HepG2 (cell line): Measurements from ENCODE around the gene PHF2. TPM values are rescaled to one million over a fixed set of nuclear protein-coding genes. Genes with fewer than 3 reads are reported as not detected.

ENCODE experiments used
- ATAC-seq: fragments of 200-7000 bp; cut with Tn5 transposase; 3 replicates; pipeline ENCODE4 v1.9.1; 2020; ENCODE audit warnings: mild to moderate bottlenecking, moderate library complexity
- BruUV-seq: library from RNA; stranded (reverse); fragments of 400-500 nt; replicated peaks from 2 replicates; lab custom pipeline; 2021; lab: Mats Ljungman, UMichigan
- CTCF ChIA-PET: fragments of 300-600 bp; formaldehyde crosslinking; extraction: SDS; loops from one replicate; lab custom pipeline; 2021; ENCODE audit warnings: low total read pairs, inconsistent platforms, low intra/inter-chr PET ratio; lab: Yijun Ruan, JAX
- POLR2A ChIA-PET: fragments of 350-600 bp; sonication (Branson Sonifier 250); formaldehyde crosslinking; loops from one replicate; lab custom pipeline; 2020; ENCODE audit warnings: antibody characterized with exemption, inconsistent platforms; lab: Yijun Ruan, JAX
- DNase-seq: peaks from one replicate; pipeline ENCODE4 v3.0.0-alpha.2; 2015; ENCODE audit warnings: low spot score
- FAIRE-seq: peaks from 3 replicates; lab custom pipeline; 2011; peaks lifted over from hg19 to GRCh38; lab: Jason Lieb, UNC
- H2AFZ ChIP-seq: one replicate; pipeline ENCODE4 v1.6.1; 2011; ENCODE audit warnings: low read length, inconsistent platforms
- H3K27ac ChIP-seq: fragments of 300-600 bp; 3 replicates; pipeline ENCODE4 v1.8.0; 2011; ENCODE audit warnings: mixed run types, mild to moderate bottlenecking, mixed read lengths, low read length, inconsistent platforms; ENCODE audit not compliant: insufficient read depth; ENCODE audit errors: extremely low read length
- H3K27me3 ChIP-seq, 2 experiments: fragments of 200-600 bp in 1 of 2; 2 replicates in 1 of 2; 3 replicates in 1 of 2; pipeline versions ENCODE4 v1.6.0 to v1.8.0; 2011; ENCODE audit warnings: low read length in 2 of 2, mild to moderate bottlenecking in 2 of 2, moderate library complexity in 2 of 2, inconsistent platforms in 1 of 2; ENCODE audit not compliant: insufficient read depth in 2 of 2, control insufficient read depth in 1 of 2
- H3K36me3 ChIP-seq, 2 experiments: fragments of 200-600 bp in 1 of 2; replicated peaks in 1 of 2; 2 replicates in 1 of 2; 3 replicates in 1 of 2; pipeline versions ENCODE4 v1.5.1 to v1.8.0; 2011; ENCODE audit warnings: low read length in 2 of 2, inconsistent platforms in 1 of 2; ENCODE audit not compliant: insufficient read depth in 2 of 2, control insufficient read depth in 1 of 2
- H3K4me1 ChIP-seq: 2 replicates; pipeline ENCODE4 v1.5.1; 2012; ENCODE audit warnings: low read length, inconsistent platforms; ENCODE audit not compliant: insufficient read depth
- H3K4me2 ChIP-seq: 2 replicates; pipeline ENCODE4 v1.6.0; 2011; ENCODE audit warnings: low read depth, low read length, inconsistent platforms
- H3K4me3 ChIP-seq, 3 experiments: fragments of 200-600 bp in 1 of 3; sonication (generic), shearing (Covaris generic) in 1 of 3; replicated peaks in 1 of 3; 2 replicates each; pipeline ENCODE4 v1.5.1; 2011 to 2016; ENCODE audit warnings: low read length in 3 of 3, inconsistent platforms in 2 of 3, low read depth in 2 of 3, mild to moderate bottlenecking in 2 of 3, control low read depth in 1 of 3, mixed read lengths in 1 of 3; ENCODE audit not compliant: insufficient read depth in 1 of 3
- H3K79me2 ChIP-seq: one replicate; pipeline ENCODE4 v1.6.1; 2011; ENCODE audit warnings: low read length, inconsistent platforms; ENCODE audit not compliant: insufficient read depth
- H3K9ac ChIP-seq: 2 replicates; pipeline ENCODE4 v1.6.0; 2011; ENCODE audit warnings: mild to moderate bottlenecking, low read depth, low read length, inconsistent platforms; ENCODE audit not compliant: insufficient read depth
- H3K9me3 ChIP-seq: 2 replicates; pipeline ENCODE4 v1.5.1; 2012; ENCODE audit warnings: mild to moderate bottlenecking, low read length
- H4K20me1 ChIP-seq: 2 replicates; pipeline ENCODE4 v1.6.0; 2011; ENCODE audit warnings: inconsistent platforms, mild to moderate bottlenecking, low read length, moderate library complexity; ENCODE audit not compliant: insufficient read depth
- BHLHE40 ChIP-seq: IDR thresholded peaks from 2 replicates; pipeline ENCODE4 v1.6.1; 2011; ENCODE audit warnings: low read length, improper control_type of control experiment
- ZNF558 ChIP-seq: sonication (generic); formaldehyde crosslinking; IDR thresholded peaks from 2 replicates; pipeline ENCODE4 v1.9.0; 2022; ENCODE audit warnings: mild to moderate bottlenecking, missing genetic modification reagents, borderline replicate concordance
- WGBS: methylation state at CpG from one replicate; pipeline ENCODE4 v1.1.6; 2017; ENCODE audit warnings: low lambda C conversion rate; 5-methylcytosine and 5-hydroxymethylcytosine counted together
- in situ Hi-C: cut with HindIII; loops from 2 replicates; pipeline ENCODE4 v1.10.0; 2017; ENCODE audit warnings: low pct_unique_long_range_greater_than_20kb; ENCODE audit not compliant: extremely low pct_ligation_motif_present
- intact Hi-C: fragments of 100-400 bp; cut with micrococcal nuclease; formaldehyde crosslinking; loops from one replicate; pipeline ENCODE4 v1.10.0; 2022; ENCODE audit not compliant: unreplicated experiment
- polyA plus RNA-seq, 8 experiments: library from polyadenylated mRNA; depleted of rRNA in 3 of 8; stranded (reverse) in 7 of 8; unstranded in 1 of 8; fragments of >200 nt; fragmentation: Illumina TruSeq in 4 of 8; extraction: Trizol in 4 of 8; gene quantifications; 2 replicates each; pipeline versions ENCODE4 v1.2.1 to v1.2.3, GENCODE V29; 2011 to 2016; ENCODE audit warnings: low read depth in 4 of 8, missing spikeins in 1 of 8, mixed read lengths in 1 of 8; ENCODE audit not compliant: insufficient read depth in 1 of 8
- total RNA-seq, 5 experiments: library from RNA; depleted of rRNA; stranded (reverse); fragments of >200 nt; fragmentation: Illumina TruSeq; extraction: Trizol; gene quantifications; 2 replicates each; pipeline ENCODE4 v1.2.3, GENCODE V29; 2016; ENCODE audit warnings: low read depth in 1 of 5
- TF ChIP-seq, protein P1 (sequence below): sonication (generic); formaldehyde crosslinking; IDR thresholded peaks from 2 replicates; pipeline ENCODE4 v1.8.0; 2022; ENCODE audit warnings: mild to moderate bottlenecking, missing genetic modification reagents, moderate library complexity
- TF ChIP-seq, protein P2 (sequence below): sonication (generic); formaldehyde crosslinking; IDR thresholded peaks from 2 replicates; pipeline ENCODE4 v1.5.1; 2020; ENCODE audit warnings: mild to moderate bottlenecking, missing genetic modification reagents, moderate library complexity

The PHF2 gene
- total and polyA plus RNA-seq, 2 of the 13 experiments (the other 11 are each of a cell fraction or from before 2014, with no cell fraction given), result 6.6 to 9.1 TPM

- Histone ChIP-seq H3K27ac (no peak overlapping the region), H4K20me1 (no peaks in the 10 kb centered on the region), H3K4me3 (no peak overlapping the region), H3K4me1 (peaks cover 9% of the 10 kb centered on the region), H3K27me3 (no peaks in the 10 kb centered on the region), H3K9me3 (no peaks in the 10 kb centered on the region), H3K9ac (no peak overlapping the region), H3K36me3 (peaks cover 16 to 71% of the 10 kb centered on the region in 2 experiments), H3K79me2 (no peaks in the 10 kb centered on the region), H3K4me2 (no peak overlapping the region), H2AFZ (no peak overlapping the region)
- intact Hi-C loops (no loop called here), in situ Hi-C loops (no loop called here)
- FAIRE-seq (peak; percentile 55), ATAC-seq (no peak), DNase-seq (no peak)
- TF ChIP-seq, protein P1, sequence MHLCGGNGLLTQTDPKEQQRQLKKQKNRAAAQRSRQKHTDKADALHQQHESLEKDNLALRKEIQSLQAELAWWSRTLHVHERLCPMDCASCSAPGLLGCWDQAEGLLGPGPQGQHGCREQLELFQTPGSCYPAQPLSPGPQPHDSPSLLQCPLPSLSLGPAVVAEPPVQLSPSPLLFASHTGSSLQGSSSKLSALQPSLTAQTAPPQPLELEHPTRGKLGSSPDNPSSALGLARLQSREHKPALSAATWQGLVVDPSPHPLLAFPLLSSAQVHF (CRISPR knock-in tag), result no peak
- TF ChIP-seq, protein P2, sequence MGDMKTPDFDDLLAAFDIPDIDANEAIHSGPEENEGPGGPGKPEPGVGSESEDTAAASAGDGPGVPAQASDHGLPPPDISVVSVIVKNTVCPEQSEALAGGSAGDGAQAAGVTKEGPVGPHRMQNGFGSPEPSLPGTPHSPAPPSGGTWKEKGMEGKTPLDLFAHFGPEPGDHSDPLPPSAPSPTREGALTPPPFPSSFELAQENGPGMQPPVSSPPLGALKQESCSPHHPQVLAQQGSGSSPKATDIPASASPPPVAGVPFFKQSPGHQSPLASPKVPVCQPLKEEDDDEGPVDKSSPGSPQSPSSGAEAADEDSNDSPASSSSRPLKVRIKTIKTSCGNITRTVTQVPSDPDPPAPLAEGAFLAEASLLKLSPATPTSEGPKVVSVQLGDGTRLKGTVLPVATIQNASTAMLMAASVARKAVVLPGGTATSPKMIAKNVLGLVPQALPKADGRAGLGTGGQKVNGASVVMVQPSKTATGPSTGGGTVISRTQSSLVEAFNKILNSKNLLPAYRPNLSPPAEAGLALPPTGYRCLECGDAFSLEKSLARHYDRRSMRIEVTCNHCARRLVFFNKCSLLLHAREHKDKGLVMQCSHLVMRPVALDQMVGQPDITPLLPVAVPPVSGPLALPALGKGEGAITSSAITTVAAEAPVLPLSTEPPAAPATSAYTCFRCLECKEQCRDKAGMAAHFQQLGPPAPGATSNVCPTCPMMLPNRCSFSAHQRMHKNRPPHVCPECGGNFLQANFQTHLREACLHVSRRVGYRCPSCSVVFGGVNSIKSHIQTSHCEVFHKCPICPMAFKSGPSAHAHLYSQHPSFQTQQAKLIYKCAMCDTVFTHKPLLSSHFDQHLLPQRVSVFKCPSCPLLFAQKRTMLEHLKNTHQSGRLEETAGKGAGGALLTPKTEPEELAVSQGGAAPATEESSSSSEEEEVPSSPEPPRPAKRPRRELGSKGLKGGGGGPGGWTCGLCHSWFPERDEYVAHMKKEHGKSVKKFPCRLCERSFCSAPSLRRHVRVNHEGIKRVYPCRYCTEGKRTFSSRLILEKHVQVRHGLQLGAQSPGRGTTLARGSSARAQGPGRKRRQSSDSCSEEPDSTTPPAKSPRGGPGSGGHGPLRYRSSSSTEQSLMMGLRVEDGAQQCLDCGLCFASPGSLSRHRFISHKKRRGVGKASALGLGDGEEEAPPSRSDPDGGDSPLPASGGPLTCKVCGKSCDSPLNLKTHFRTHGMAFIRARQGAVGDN (CRISPR knock-in tag), result no peak
- TF ChIP-seq BHLHE40, result no peak
- no peak for TF ChIP-seq ZNF558 (CRISPR knock-in tag)
- CTCF ChIA-PET, result no interaction called here
- POLR2A ChIA-PET, result no interaction called here
- BruUV-seq, result no TSS peak
- WGBS, result 95% methylated on average over 5 of the region's 5 CpGs
Observed at GRCh38 chr9:93549611-93550010, 26.8 kb upstream of the PHF2 start.
